GM12878 (cell line): ENCODE measurements around the gene SPOCK1. TPM values are rescaled to one million over a fixed set of nuclear protein-coding genes. Genes with fewer than 3 reads are reported as not detected.

Experiments
- ATAC-seq: fragments of 200-7000 bp; cut with Tn5 transposase; 3 replicates; pipeline ENCODE4 v1.9.1; 2020; ENCODE audit warnings: mild to moderate bottlenecking, moderate library complexity
- BruUV-seq: library from RNA; stranded (reverse); fragments of 400-500 nt; replicated peaks from 2 replicates; lab custom pipeline; 2021; lab: Mats Ljungman, UMichigan
- CTCF ChIA-PET: fragments of 300-600 bp; sonication (Branson Sonifier 250); formaldehyde crosslinking; extraction: SDS; loops from one replicate; lab custom pipeline; 2021; ENCODE audit warnings: inconsistent platforms; lab: Yijun Ruan, JAX
- POLR2A ChIA-PET: fragments of 350-600 bp; formaldehyde crosslinking; extraction: SDS; loops from one replicate; lab custom pipeline; 2021; ENCODE audit warnings: inconsistent platforms; lab: Charles Lee
- RAD21 ChIA-PET: fragments of 300-600 bp; sonication (Branson Sonifier 250); formaldehyde crosslinking; loops from one replicate; lab custom pipeline; 2023; ENCODE audit warnings: antibody characterized with exemption; ENCODE audit not compliant: unreplicated experiment; lab: Charles Lee
- SMC1A ChIA-PET: fragments of 300-600 bp; sonication (Branson Sonifier 250); formaldehyde crosslinking; loops from one replicate; lab custom pipeline; 2023; ENCODE audit not compliant: unreplicated experiment, uncharacterized antibody; lab: Charles Lee
- DNase-seq: peaks from one replicate; pipeline ENCODE4 v3.0.0-alpha.2; 2011; ENCODE audit warnings: low read depth, low spot score
- FAIRE-seq: peaks from 3 replicates; lab custom pipeline; 2011; peaks lifted over from hg19 to GRCh38; lab: Jason Lieb, UNC
- H2AFZ ChIP-seq: 2 replicates; pipeline ENCODE4 v1.6.0; 2011; ENCODE audit warnings: low read depth, low read length, control low read depth; ENCODE audit not compliant: control insufficient read depth
- H3K27ac ChIP-seq: 2 replicates; pipeline ENCODE4 v1.5.1; 2011; ENCODE audit warnings: control low read depth; ENCODE audit not compliant: control insufficient read depth, insufficient read depth
- H3K27me3 ChIP-seq, 2 experiments: replicated peaks in 1 of 2; 2 replicates each; pipeline versions ENCODE4 v1.6.0 to v1.6.1; 2011; ENCODE audit warnings: low read length in 1 of 2; ENCODE audit not compliant: control insufficient read depth in 2 of 2, insufficient read depth in 2 of 2
- H3K36me3 ChIP-seq, 2 experiments: 2 replicates each; pipeline ENCODE4 v1.5.1; 2011; ENCODE audit warnings: low read length in 1 of 2; ENCODE audit not compliant: control insufficient read depth in 2 of 2, insufficient read depth in 2 of 2
- H3K4me1 ChIP-seq: 2 replicates; pipeline ENCODE4 v1.6.1; 2011; ENCODE audit warnings: mild to moderate bottlenecking, low read length, moderate library complexity, mixed read lengths; ENCODE audit not compliant: control insufficient read depth, insufficient read depth
- H3K4me2 ChIP-seq: 2 replicates; pipeline ENCODE4 v1.6.0; 2011; ENCODE audit warnings: control low read depth; ENCODE audit not compliant: control insufficient read depth, insufficient read depth
- H3K4me3 ChIP-seq: fragments of 200-600 bp; sonication (generic); 2 replicates; pipeline ENCODE4 v1.5.1; 2016
- H3K79me2 ChIP-seq: 2 replicates; pipeline ENCODE4 v1.6.0; 2011; ENCODE audit warnings: low read length; ENCODE audit not compliant: control insufficient read depth, insufficient read depth
- H3K9ac ChIP-seq: 2 replicates; pipeline ENCODE4 v1.8.0; 2011; ENCODE audit warnings: low read length, control low read depth, mixed read lengths; ENCODE audit not compliant: control insufficient read depth, insufficient read depth
- H3K9me3 ChIP-seq: replicated peaks from 3 replicates; pipeline ENCODE4 v1.5.1; 2011; ENCODE audit warnings: mild to moderate bottlenecking, low read length; ENCODE audit not compliant: control insufficient read depth, insufficient read depth
- H4K20me1 ChIP-seq: 2 replicates; pipeline ENCODE4 v1.6.0; 2011; ENCODE audit not compliant: control insufficient read depth, insufficient read depth
- ATF7 ChIP-seq: fragments of 450-650 bp; IDR thresholded peaks from 2 replicates; pipeline ENCODE4 v1.6.1; 2016; ENCODE audit warnings: low read depth, mild to moderate bottlenecking
- DPF2 ChIP-seq: fragments of 450-650 bp; IDR thresholded peaks from 2 replicates; pipeline ENCODE4 v1.6.1; 2017; ENCODE audit warnings: mild to moderate bottlenecking
- FOS ChIP-seq: IDR thresholded peaks from 3 replicates; pipeline ENCODE4 v1.6.1; 2011; ENCODE audit warnings: borderline replicate concordance; ENCODE audit not compliant: insufficient read length; ENCODE audit errors: extremely low read depth
- MLLT1 ChIP-seq: fragments of 450-650 bp; IDR thresholded peaks from 2 replicates; pipeline ENCODE4 v1.6.1; 2016; ENCODE audit warnings: mild to moderate bottlenecking
- MTA2 ChIP-seq: fragments of 450-650 bp; IDR thresholded peaks from 2 replicates; pipeline ENCODE4 v1.6.1; 2016; ENCODE audit warnings: low read depth, mild to moderate bottlenecking, moderate library complexity
- NFXL1 ChIP-seq: fragments of 450-650 bp; IDR thresholded peaks from 2 replicates; pipeline ENCODE4 v1.6.1; 2017; ENCODE audit warnings: antibody characterized with exemption, mild to moderate bottlenecking, borderline replicate concordance
- PAX8 ChIP-seq: fragments of 450-650 bp; IDR thresholded peaks from 2 replicates; pipeline ENCODE4 v1.6.1; 2017; ENCODE audit warnings: mild to moderate bottlenecking, moderate library complexity
- PBX3 ChIP-seq: IDR thresholded peaks from 2 replicates; pipeline ENCODE4 v1.6.1; 2011; ENCODE audit warnings: mild to moderate bottlenecking, low read depth, low read length, moderate library complexity; ENCODE audit not compliant: insufficient replicate concordance
- RAD51 ChIP-seq: fragments of 450-650 bp; IDR thresholded peaks from 2 replicates; pipeline ENCODE4 v1.6.1; 2016; ENCODE audit warnings: moderate library complexity, mild to moderate bottlenecking, inconsistent platforms
- SIN3A ChIP-seq: IDR thresholded peaks from 2 replicates; pipeline ENCODE4 v1.6.1; 2012; ENCODE audit warnings: low read depth, low read length, improper control_type of control experiment
- SREBF2 ChIP-seq: IDR thresholded peaks from 2 replicates; pipeline ENCODE4 v1.6.1; 2012; ENCODE audit warnings: mild to moderate bottlenecking, low read length
- SUZ12 ChIP-seq: fragments of 200-600 bp; sonication (generic); IDR thresholded peaks from one replicate; pipeline ENCODE4 v1.6.1; 2018; ENCODE audit warnings: antibody characterized with exemption, mild to moderate bottlenecking; ENCODE audit not compliant: unreplicated experiment
- WGBS: methylation state at CpG from one replicate; pipeline ENCODE4 v1.1.6; 2016; ENCODE audit warnings: low lambda C conversion rate; ENCODE audit not compliant: insufficient replicate concordance, insufficient coverage; ENCODE audit errors: missing lambda C conversion rate; 5-methylcytosine and 5-hydroxymethylcytosine counted together
- in situ Hi-C: fragments of 300-500 bp; cut with MboI; formaldehyde crosslinking; loops from 9 replicates; pipeline ENCODE4 v1.14.3; 2018; ENCODE audit warnings: mixed read lengths
- intact Hi-C: fragments of 100-400 bp; cut with micrococcal nuclease; formaldehyde crosslinking; loops from one replicate; pipeline ENCODE4 v1.14.2; 2022; ENCODE audit not compliant: unreplicated experiment
- polyA plus RNA-seq, 11 experiments: library from polyadenylated mRNA; depleted of rRNA in 4 of 11; unstranded in 6 of 11; stranded (reverse) in 5 of 11; fragments of >200 nt; fragmentation: Nextera tagmentation in 4 of 11; fragmentation: Illumina TruSeq in 1 of 11; extraction: Ambion mirVana in 4 of 11; extraction: Trizol in 1 of 11; gene quantifications; 1 replicate in 1 of 11; 2 replicates in 10 of 11; pipeline versions ENCODE4 v1.2.1 to v1.2.3, GENCODE V29; 2011 to 2016; ENCODE audit warnings: inconsistent platforms in 2 of 11, missing spikeins in 2 of 11, low read depth in 1 of 11
- total RNA-seq, 4 experiments: library from RNA; depleted of rRNA in 3 of 4; stranded (reverse); fragments of >200 nt in 3 of 4; fragmentation: Illumina TruSeq in 1 of 4; extraction: Trizol in 1 of 4; gene quantifications; 2 replicates each; pipeline versions ENCODE4 v1.2.1 to v1.2.3, GENCODE V29; 2013 to 2021

SPOCK1 gene
- total and polyA plus RNA-seq, 10 of the 15 experiments (the other 5 are each of a cell fraction or from before 2014, with no cell fraction given) = 0.06 to 0.68 (median 0.25) TPM; not detected in 3

DNA sequence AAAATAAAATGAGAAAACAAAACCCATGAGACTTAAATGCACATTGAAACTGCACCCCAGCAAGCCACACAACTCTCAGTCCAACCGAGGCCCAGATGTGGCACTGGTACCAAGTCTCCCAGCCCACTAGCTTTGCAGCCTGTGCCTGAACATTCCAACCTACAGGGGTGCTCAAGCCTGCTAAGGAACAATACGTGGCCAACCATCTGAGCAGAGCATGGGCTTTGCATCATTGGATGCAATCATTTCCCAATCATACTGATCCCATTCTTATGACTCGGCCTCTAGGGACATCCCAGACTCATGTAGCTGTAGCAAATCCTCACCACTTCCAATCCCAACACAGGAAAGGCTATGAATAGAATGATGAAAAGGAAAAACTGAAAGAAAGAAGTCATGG, 297.2 kb downstream of the SPOCK1 start (continued):
- TF ChIP-seq PBX3 (no peak), SREBF2 (no peak)
- TF ChIP-seq, all 136 proteins: peak for 0

DNA sequence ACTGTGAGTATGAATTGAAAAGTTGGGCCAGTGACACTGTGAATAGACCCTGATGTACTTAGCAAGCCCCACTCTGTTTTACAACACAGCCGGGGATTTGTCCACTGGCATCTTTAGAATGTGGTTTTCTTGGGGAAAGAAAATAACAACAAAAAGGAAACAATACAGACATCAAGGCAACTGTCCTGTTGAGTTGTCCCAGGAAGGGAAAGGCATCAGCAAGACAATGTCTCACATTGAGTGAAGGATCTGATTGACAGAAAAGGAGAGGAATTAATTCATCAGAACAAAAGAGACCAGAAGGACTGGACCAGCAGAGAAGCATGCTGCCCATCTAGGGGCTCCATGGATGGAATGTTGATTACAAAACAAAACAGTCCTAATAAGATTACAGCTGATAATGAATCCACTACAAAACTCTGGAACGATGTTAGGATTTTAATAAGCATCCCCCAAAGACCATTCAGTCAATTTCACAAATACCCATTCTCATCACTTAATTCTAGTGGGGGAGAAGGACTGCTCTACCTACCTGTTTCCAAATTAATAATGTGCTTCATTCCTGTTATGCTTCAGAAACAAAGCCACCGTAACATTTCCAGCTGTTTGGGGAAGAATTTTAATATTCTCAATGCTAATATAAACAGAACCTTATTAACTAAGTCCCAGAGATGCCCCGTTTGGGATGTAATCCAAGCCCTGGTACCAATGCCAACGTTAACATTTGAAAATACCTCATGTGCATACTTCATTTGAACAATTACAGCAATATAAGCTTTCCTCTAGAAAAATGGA, 298.0 kb downstream of the SPOCK1 start:
- Histone ChIP-seq H3K4me1 (no peaks in the 10 kb centered on the region), H3K9me3 (no peaks in the 10 kb centered on the region), H2AFZ (no peak overlapping the region), H3K36me3 (no peaks in the 10 kb centered on the region), H3K27ac (no peak overlapping the region), H3K79me2 (no peaks in the 10 kb centered on the region), H3K9ac (no peak overlapping the region), H3K27me3 (no peaks in the 10 kb centered on the region; a peak in 1 of 4 replicates), H3K4me3 (no peak overlapping the region), H3K4me2 (no peak overlapping the region), H4K20me1 (no peaks in the 10 kb centered on the region)
- ATAC-seq (no peak), DNase-seq (no peak), FAIRE-seq (no peak)
- WGBS = 11% methylated on average over 5 of the region's 5 CpGs
- no TSS peak for BruUV-seq
- ChIA-PET POLR2A (no interaction called here), RAD21 (no interaction called here), SMC1A (no interaction called here), CTCF (no interaction called here)
- intact Hi-C loops (no loop called here), in situ Hi-C loops (no loop called here)
- TF ChIP-seq DPF2 (no peak), FOS (no peak), PAX8 (no peak), RAD51 (no peak), MLLT1 (no peak), SIN3A (no peak), SUZ12 (no peak), NFXL1 (no peak), ATF7 (no peak), MTA2 (no peak)
